Liver (tissue), 9 donors: ENCODE measurements around the gene LHFPL2. TPM values are rescaled to one million over a fixed set of nuclear protein-coding genes. Genes with fewer than 3 reads are reported as not detected.

Source experiments
- DNase-seq: peaks from one replicate; pipeline ENCODE4 v3.0.0-alpha.2; 2017; ENCODE audit warnings: low spot score
- H3K27ac ChIP-seq, 2 donors: one replicate each; pipeline ENCODE4 v1.7.0; 2013; ENCODE audit warnings: inconsistent platforms in 2 of 2, low read length in 2 of 2, control low read depth in 1 of 2, low read depth in 1 of 2, mild to moderate bottlenecking in 1 of 2
- H3K27me3 ChIP-seq, 4 donors: one replicate each; pipeline versions ENCODE4 v1.6.1 to v1.7.0; 2013; ENCODE audit warnings: low read length in 3 of 4, inconsistent platforms in 1 of 4, mild to moderate bottlenecking in 1 of 4, moderate library complexity in 1 of 4; ENCODE audit not compliant: control insufficient read depth in 4 of 4, insufficient read depth in 4 of 4
- H3K36me3 ChIP-seq, 4 donors: one replicate each; pipeline versions ENCODE4 v1.6.1 to v1.7.0; 2013; ENCODE audit warnings: low read length in 3 of 4, mild to moderate bottlenecking in 3 of 4, low read depth in 1 of 4, moderate library complexity in 1 of 4; ENCODE audit not compliant: control insufficient read depth in 4 of 4, insufficient read depth in 3 of 4
- H3K4me1 ChIP-seq, 4 donors: one replicate each; pipeline versions ENCODE4 v1.6.1 to v1.7.0; 2013; ENCODE audit warnings: low read length in 3 of 4, mild to moderate bottlenecking in 3 of 4, moderate library complexity in 1 of 4; ENCODE audit not compliant: control insufficient read depth in 4 of 4, insufficient read depth in 4 of 4
- H3K4me3 ChIP-seq, 3 donors: one replicate each; pipeline versions ENCODE4 v1.6.1 to v1.7.0; 2013; ENCODE audit warnings: low read length in 3 of 3, control low read depth in 1 of 3, low read depth in 1 of 3, mild to moderate bottlenecking in 1 of 3
- H3K9ac ChIP-seq, 2 donors: one replicate each; pipeline ENCODE4 v1.7.0; 2013; ENCODE audit warnings: low read length in 2 of 2, mild to moderate bottlenecking in 2 of 2, moderate library complexity in 2 of 2, control low read depth in 1 of 2, low read depth in 1 of 2
- H3K9me3 ChIP-seq, 4 donors: one replicate each; pipeline versions ENCODE4 v1.6.1 to v1.7.0; 2013; ENCODE audit warnings: low read length in 3 of 4; ENCODE audit not compliant: control insufficient read depth in 4 of 4
- EGR1 ChIP-seq, 2 donors: IDR thresholded peaks; 2 replicates each; pipeline ENCODE4 v1.6.1; 2016 to 2018; ENCODE audit warnings: antibody characterized with exemption in 2 of 2, low read depth in 2 of 2
- FOXA1 ChIP-seq: IDR thresholded peaks from 2 replicates; pipeline ENCODE4 v1.6.1; 2016; ENCODE audit warnings: antibody characterized with exemption
- GABPA ChIP-seq, 2 donors: IDR thresholded peaks in 1 of 2; conservative IDR thresholded peaks in 1 of 2; 2 replicates each; pipeline ENCODE4 v1.6.1; 2016; ENCODE audit warnings: antibody characterized with exemption in 2 of 2, mild to moderate bottlenecking in 1 of 2, moderate library complexity in 1 of 2
- HNF4A ChIP-seq, 2 donors: conservative IDR thresholded peaks; 2 replicates each; pipeline ENCODE4 v1.6.1; 2016; ENCODE audit warnings: antibody characterized with exemption in 2 of 2, mild to moderate bottlenecking in 2 of 2
- JUND ChIP-seq, 2 donors: IDR thresholded peaks; 2 replicates each; pipeline ENCODE4 v1.6.1; 2016; ENCODE audit warnings: antibody characterized with exemption in 2 of 2
- SP1 ChIP-seq: IDR thresholded peaks from 2 replicates; pipeline ENCODE4 v1.6.1; 2018; ENCODE audit warnings: antibody characterized with exemption, mild to moderate bottlenecking
- TAF1 ChIP-seq: conservative IDR thresholded peaks from 2 replicates; pipeline ENCODE4 v1.6.1; 2016; ENCODE audit warnings: antibody characterized with exemption, mild to moderate bottlenecking
- YY1 ChIP-seq: IDR thresholded peaks from 2 replicates; pipeline ENCODE4 v1.6.1; 2016; ENCODE audit warnings: antibody characterized with exemption, mild to moderate bottlenecking
- WGBS: extraction: QIAGEN DNeasy Blood & Tissue Kit; methylation state at CpG from one replicate; pipeline ENCODE4 v1.1.7; 2013; 5-methylcytosine and 5-hydroxymethylcytosine counted together
- polyA plus RNA-seq, 2 donors: library from polyadenylated mRNA; stranded (reverse) in 1 of 2; unstranded in 1 of 2; fragments of 200-250 nt in 1 of 2; fragments of >200 nt in 1 of 2; fragmentation: Nextera tagmentation in 1 of 2; extraction: Ambion mirVana in 1 of 2; gene quantifications; one replicate each; pipeline versions ENCODE4 v1.2.1 to v1.2.3, GENCODE V29; 2013 to 2015
- total RNA-seq, 2 donors: library from RNA; depleted of rRNA; stranded (reverse); fragments of >200 nt; gene quantifications; one replicate each; pipeline ENCODE4 v1.2.3, GENCODE V29; 2014
- TF ChIP-seq, protein P1 (sequence below): IDR thresholded peaks from 2 replicates; pipeline ENCODE4 v1.6.1; 2016; ENCODE audit warnings: antibody characterized with exemption
- TF ChIP-seq, protein P2 (sequence below): IDR thresholded peaks from 2 replicates; pipeline ENCODE4 v1.6.1; 2016; ENCODE audit warnings: antibody characterized with exemption, mild to moderate bottlenecking
- TF ChIP-seq, protein P3 (sequence below): IDR thresholded peaks from 2 replicates; pipeline ENCODE4 v1.6.1; 2016; ENCODE audit warnings: antibody characterized with exemption
- TF ChIP-seq, protein P4 (sequence below): fragments of 150-350 bp; IDR thresholded peaks from 2 replicates; pipeline ENCODE4 v1.5.1; 2017; ENCODE audit warnings: improper control_type of control experiment, low read depth, low read length; ENCODE audit not compliant: missing input control
- TF ChIP-seq, protein P5 (sequence below): IDR thresholded peaks from 2 replicates; pipeline ENCODE4 v1.6.1; 2016; ENCODE audit warnings: antibody characterized with exemption
- donor health status: healthy.
- donor health status: healthy.
- donor health status: healthy.
- donor health status: healthy.
- donor health status: healthy.

Gene LHFPL2
- total and polyA plus RNA-seq, 4 donors = 1.6 to 9.4 (median 5.6) TPM

DNA sequence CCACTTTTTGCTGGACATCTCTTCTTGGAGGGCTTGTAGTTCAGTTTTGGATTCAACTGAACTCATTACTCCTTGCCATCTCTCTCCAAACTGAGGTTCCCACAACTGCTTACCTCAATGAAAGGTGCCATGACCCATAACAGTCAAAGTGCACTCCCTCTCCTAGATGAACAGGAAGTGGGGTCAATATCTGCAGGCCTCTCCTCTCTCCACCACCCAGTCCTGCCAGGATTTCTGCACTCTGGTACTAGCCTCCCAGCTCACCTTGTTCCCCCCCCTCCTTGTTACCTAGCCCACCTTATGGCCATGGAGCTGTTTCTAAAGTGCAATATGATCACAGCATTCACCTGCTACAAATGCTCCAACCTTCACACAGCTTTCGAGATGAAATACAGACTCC is 5.9 kb downstream of the LHFPL2 start (continued):
- TF ChIP-seq, protein P1, sequence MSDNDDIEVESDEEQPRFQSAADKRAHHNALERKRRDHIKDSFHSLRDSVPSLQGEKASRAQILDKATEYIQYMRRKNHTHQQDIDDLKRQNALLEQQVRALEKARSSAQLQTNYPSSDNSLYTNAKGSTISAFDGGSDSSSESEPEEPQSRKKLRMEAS = no peak
- no peak for TF ChIP-seq HNF4A (conservative IDR thresholded peaks at IDR 0.05)
- TF ChIP-seq JUND (IDR thresholded peaks at IDR 0.05) = no peak

GRCh38 chr5:78640662-78641474 is 7.7 kb downstream of the LHFPL2 start:
- Histone ChIP-seq H3K4me3 (no peak overlapping the region), H3K9me3 (no peaks in the 10 kb centered on the region), H3K27ac (no peak overlapping the region), H3K36me3 (no peaks in the 10 kb centered on the region), H3K4me1 (no peaks in the 10 kb centered on the region), H3K9ac (no peak overlapping the region), H3K27me3 (no peaks in the 10 kb centered on the region)
- TF ChIP-seq YY1 (no peak), FOXA1 (no peak), SP1 (no peak), TAF1 (no peak), EGR1 (IDR thresholded peaks at IDR 0.05; ENCODE audit: low read depth in 2 of 2) (no peak), GABPA (IDR thresholded peaks at IDR 0.05 in 1 of 2, conservative IDR thresholded peaks at IDR 0.05 in 1 of 2) (no peak), HNF4A (conservative IDR thresholded peaks at IDR 0.05) (no peak), JUND (IDR thresholded peaks at IDR 0.05) (no peak)
- TF ChIP-seq, protein P2, sequence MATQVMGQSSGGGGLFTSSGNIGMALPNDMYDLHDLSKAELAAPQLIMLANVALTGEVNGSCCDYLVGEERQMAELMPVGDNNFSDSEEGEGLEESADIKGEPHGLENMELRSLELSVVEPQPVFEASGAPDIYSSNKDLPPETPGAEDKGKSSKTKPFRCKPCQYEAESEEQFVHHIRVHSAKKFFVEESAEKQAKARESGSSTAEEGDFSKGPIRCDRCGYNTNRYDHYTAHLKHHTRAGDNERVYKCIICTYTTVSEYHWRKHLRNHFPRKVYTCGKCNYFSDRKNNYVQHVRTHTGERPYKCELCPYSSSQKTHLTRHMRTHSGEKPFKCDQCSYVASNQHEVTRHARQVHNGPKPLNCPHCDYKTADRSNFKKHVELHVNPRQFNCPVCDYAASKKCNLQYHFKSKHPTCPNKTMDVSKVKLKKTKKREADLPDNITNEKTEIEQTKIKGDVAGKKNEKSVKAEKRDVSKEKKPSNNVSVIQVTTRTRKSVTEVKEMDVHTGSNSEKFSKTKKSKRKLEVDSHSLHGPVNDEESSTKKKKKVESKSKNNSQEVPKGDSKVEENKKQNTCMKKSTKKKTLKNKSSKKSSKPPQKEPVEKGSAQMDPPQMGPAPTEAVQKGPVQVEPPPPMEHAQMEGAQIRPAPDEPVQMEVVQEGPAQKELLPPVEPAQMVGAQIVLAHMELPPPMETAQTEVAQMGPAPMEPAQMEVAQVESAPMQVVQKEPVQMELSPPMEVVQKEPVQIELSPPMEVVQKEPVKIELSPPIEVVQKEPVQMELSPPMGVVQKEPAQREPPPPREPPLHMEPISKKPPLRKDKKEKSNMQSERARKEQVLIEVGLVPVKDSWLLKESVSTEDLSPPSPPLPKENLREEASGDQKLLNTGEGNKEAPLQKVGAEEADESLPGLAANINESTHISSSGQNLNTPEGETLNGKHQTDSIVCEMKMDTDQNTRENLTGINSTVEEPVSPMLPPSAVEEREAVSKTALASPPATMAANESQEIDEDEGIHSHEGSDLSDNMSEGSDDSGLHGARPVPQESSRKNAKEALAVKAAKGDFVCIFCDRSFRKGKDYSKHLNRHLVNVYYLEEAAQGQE = no peak
- TF ChIP-seq, protein P3, sequence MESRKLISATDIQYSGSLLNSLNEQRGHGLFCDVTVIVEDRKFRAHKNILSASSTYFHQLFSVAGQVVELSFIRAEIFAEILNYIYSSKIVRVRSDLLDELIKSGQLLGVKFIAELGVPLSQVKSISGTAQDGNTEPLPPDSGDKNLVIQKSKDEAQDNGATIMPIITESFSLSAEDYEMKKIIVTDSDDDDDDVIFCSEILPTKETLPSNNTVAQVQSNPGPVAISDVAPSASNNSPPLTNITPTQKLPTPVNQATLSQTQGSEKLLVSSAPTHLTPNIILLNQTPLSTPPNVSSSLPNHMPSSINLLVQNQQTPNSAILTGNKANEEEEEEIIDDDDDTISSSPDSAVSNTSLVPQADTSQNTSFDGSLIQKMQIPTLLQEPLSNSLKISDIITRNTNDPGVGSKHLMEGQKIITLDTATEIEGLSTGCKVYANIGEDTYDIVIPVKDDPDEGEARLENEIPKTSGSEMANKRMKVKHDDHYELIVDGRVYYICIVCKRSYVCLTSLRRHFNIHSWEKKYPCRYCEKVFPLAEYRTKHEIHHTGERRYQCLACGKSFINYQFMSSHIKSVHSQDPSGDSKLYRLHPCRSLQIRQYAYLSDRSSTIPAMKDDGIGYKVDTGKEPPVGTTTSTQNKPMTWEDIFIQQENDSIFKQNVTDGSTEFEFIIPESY = no peak
- TF ChIP-seq, protein P4, sequence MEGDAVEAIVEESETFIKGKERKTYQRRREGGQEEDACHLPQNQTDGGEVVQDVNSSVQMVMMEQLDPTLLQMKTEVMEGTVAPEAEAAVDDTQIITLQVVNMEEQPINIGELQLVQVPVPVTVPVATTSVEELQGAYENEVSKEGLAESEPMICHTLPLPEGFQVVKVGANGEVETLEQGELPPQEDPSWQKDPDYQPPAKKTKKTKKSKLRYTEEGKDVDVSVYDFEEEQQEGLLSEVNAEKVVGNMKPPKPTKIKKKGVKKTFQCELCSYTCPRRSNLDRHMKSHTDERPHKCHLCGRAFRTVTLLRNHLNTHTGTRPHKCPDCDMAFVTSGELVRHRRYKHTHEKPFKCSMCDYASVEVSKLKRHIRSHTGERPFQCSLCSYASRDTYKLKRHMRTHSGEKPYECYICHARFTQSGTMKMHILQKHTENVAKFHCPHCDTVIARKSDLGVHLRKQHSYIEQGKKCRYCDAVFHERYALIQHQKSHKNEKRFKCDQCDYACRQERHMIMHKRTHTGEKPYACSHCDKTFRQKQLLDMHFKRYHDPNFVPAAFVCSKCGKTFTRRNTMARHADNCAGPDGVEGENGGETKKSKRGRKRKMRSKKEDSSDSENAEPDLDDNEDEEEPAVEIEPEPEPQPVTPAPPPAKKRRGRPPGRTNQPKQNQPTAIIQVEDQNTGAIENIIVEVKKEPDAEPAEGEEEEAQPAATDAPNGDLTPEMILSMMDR = no peak
- TF ChIP-seq, protein P5, sequence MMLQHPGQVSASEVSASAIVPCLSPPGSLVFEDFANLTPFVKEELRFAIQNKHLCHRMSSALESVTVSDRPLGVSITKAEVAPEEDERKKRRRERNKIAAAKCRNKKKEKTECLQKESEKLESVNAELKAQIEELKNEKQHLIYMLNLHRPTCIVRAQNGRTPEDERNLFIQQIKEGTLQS = no peak
- WGBS = 74% methylated on average over 3 of the region's 3 CpGs
- DNase-seq = no peak
